Mesenchymal stem cell (in vitro differentiated cells and primary cell): ENCODE measurements around the gene BAHD1.

Experiments used
- DNase-seq: peaks from one replicate; pipeline ENCODE4 v3.0.0-alpha.2; 2013
- H2AFZ ChIP-seq: one replicate; pipeline ENCODE4 v1.6.1; 2013; ENCODE audit warnings: low read depth, mild to moderate bottlenecking, control low read depth, inconsistent platforms, low read length, moderate library complexity
- H2AK5ac ChIP-seq: 2 replicates; pipeline ENCODE4 v1.6.1; 2013; ENCODE audit warnings: low read length, moderate library complexity, mild to moderate bottlenecking, inconsistent platforms; ENCODE audit not compliant: severe bottlenecking
- H2BK120ac ChIP-seq: one replicate; pipeline ENCODE4 v1.6.1; 2013; ENCODE audit warnings: low read depth, mild to moderate bottlenecking, inconsistent platforms, low read length, moderate library complexity
- H2BK12ac ChIP-seq, 2 experiments: one replicate each; pipeline ENCODE4 v1.6.1; 2013; ENCODE audit warnings: inconsistent platforms in 2 of 2, low read length in 2 of 2, mild to moderate bottlenecking in 2 of 2, moderate library complexity in 2 of 2, control low read depth in 1 of 2
- H2BK15ac ChIP-seq: one replicate; pipeline ENCODE4 v1.6.1; 2013; ENCODE audit warnings: mild to moderate bottlenecking, low read depth, inconsistent platforms; ENCODE audit not compliant: poor library complexity, severe bottlenecking
- H2BK5ac ChIP-seq: 2 replicates; pipeline ENCODE4 v1.6.1; 2013; ENCODE audit warnings: low read depth, mild to moderate bottlenecking, low read length, control low read depth, inconsistent platforms; ENCODE audit not compliant: poor library complexity, severe bottlenecking
- H3K14ac ChIP-seq, 2 experiments: one replicate each; pipeline ENCODE4 v1.6.1; 2013; ENCODE audit warnings: inconsistent platforms in 2 of 2, low read length in 2 of 2, control low read depth in 1 of 2, mild to moderate bottlenecking in 1 of 2, moderate library complexity in 1 of 2
- H3K18ac ChIP-seq, 2 experiments: one replicate each; pipeline ENCODE4 v1.6.1; 2013; ENCODE audit warnings: inconsistent platforms in 2 of 2, low read length in 2 of 2, control low read depth in 1 of 2, low read depth in 1 of 2, mild to moderate bottlenecking in 1 of 2
- H3K23ac ChIP-seq, 2 experiments: one replicate each; pipeline ENCODE4 v1.6.1; 2013; ENCODE audit warnings: inconsistent platforms in 2 of 2, low read length in 2 of 2, mild to moderate bottlenecking in 2 of 2, moderate library complexity in 2 of 2, control low read depth in 1 of 2
- H3K27ac ChIP-seq: 2 replicates; pipeline ENCODE4 v1.5.1; 2013; ENCODE audit warnings: mild to moderate bottlenecking, moderate library complexity, low read length, control low read depth, inconsistent platforms; ENCODE audit not compliant: poor library complexity, severe bottlenecking
- H3K27me3 ChIP-seq, 2 experiments: 2 replicates each; pipeline versions ENCODE4 v1.6.1 to v1.7.0; 2013; ENCODE audit warnings: low read length in 2 of 2, mild to moderate bottlenecking in 2 of 2, moderate library complexity in 2 of 2, control low read depth in 1 of 2, inconsistent platforms in 1 of 2; ENCODE audit not compliant: control insufficient read depth in 1 of 2, insufficient read depth in 1 of 2
- H3K36me3 ChIP-seq, 2 experiments: 2 replicates each; pipeline versions ENCODE4 v1.6.1 to v1.7.0; 2013; ENCODE audit warnings: low read length in 2 of 2, control low read depth in 1 of 2, inconsistent platforms in 1 of 2, low read depth in 1 of 2, mild to moderate bottlenecking in 1 of 2; ENCODE audit not compliant: insufficient read depth in 2 of 2, control insufficient read depth in 1 of 2
- H3K4ac ChIP-seq, 2 experiments: one replicate each; pipeline ENCODE4 v1.6.1; 2013; ENCODE audit warnings: inconsistent platforms in 2 of 2, low read length in 2 of 2, mild to moderate bottlenecking in 2 of 2, moderate library complexity in 2 of 2, control low read depth in 1 of 2, low read depth in 1 of 2
- H3K4me1 ChIP-seq: 2 replicates; pipeline ENCODE4 v1.6.1; 2013; ENCODE audit warnings: low read depth, low read length, control low read depth; ENCODE audit not compliant: control insufficient read depth, insufficient read depth
- H3K4me2 ChIP-seq: 2 replicates; pipeline ENCODE4 v1.6.1; 2013; ENCODE audit warnings: low read length, mild to moderate bottlenecking, inconsistent platforms; ENCODE audit not compliant: poor library complexity, severe bottlenecking
- H3K4me3 ChIP-seq, 2 experiments: 2 replicates each; pipeline versions ENCODE4 v1.5.1 to v1.7.0; 2013; ENCODE audit warnings: low read length in 2 of 2, mild to moderate bottlenecking in 2 of 2, control low read depth in 1 of 2, low read depth in 1 of 2; ENCODE audit not compliant: insufficient read depth in 1 of 2
- H3K79me1 ChIP-seq: replicated peaks from 2 replicates; pipeline ENCODE4 v1.6.1; 2013; ENCODE audit warnings: mild to moderate bottlenecking, control low read depth, low read length, inconsistent platforms; ENCODE audit not compliant: poor library complexity, severe bottlenecking
- H3K9ac ChIP-seq: 2 replicates; pipeline ENCODE4 v1.7.0; 2013; ENCODE audit warnings: mild to moderate bottlenecking, low read length, moderate library complexity
- H3K9me3 ChIP-seq: 2 replicates; pipeline ENCODE4 v1.7.0; 2013; ENCODE audit warnings: mild to moderate bottlenecking, low read length; ENCODE audit not compliant: control insufficient read depth
- H4K8ac ChIP-seq: one replicate; pipeline ENCODE4 v1.6.1; 2013; ENCODE audit warnings: inconsistent platforms, mild to moderate bottlenecking, low read length, moderate library complexity
- H4K91ac ChIP-seq: one replicate; pipeline ENCODE4 v1.6.1; 2013; ENCODE audit warnings: mild to moderate bottlenecking, low read length, inconsistent platforms
- WGBS: methylation state at CpG from one replicate; pipeline ENCODE4 v1.1.7; 2013; ENCODE audit warnings: mixed read lengths; 5-methylcytosine and 5-hydroxymethylcytosine counted together

Gene BAHD1

DNA sequence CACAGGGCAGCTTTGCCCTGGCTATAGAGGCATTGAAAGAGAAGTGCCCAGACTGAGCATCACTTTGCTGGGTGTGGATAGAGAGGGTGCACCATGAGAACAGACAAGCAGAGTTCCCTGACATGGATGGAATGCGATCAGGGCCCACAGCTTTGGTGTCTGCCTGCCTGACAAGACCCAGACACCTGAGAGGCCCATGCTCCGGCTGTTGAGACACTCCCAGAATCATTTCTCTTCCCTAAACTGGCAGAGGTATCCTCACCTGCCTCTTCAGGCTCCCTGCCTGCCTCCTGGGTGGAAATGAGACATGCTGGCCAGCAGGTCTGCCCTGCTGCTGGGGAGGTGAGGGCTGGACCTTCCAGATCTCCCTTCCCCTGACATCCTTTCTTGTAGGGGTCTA is 19.7 kb downstream of the BAHD1 start:
- Histone ChIP-seq H2BK12ac (no peak overlapping the region), H2BK5ac (no peak overlapping the region), H3K79me1 (peaks cover 59% of the 10 kb centered on the region), H3K9ac (no peak overlapping the region), H3K4me2 (no peak overlapping the region), H2AK5ac (no peak overlapping the region), H3K4me3 (no peak overlapping the region), H3K4me1 (peaks cover 8% of the 10 kb centered on the region), H2BK15ac (no peak overlapping the region), H3K23ac (no peak overlapping the region), H3K9me3 (no peaks in the 10 kb centered on the region), H3K4ac (no peak overlapping the region), H3K14ac (no peak overlapping the region), H3K18ac (no peak overlapping the region), H4K8ac (no peak overlapping the region), H2AFZ (no peak overlapping the region), H2BK120ac (no peak overlapping the region), H3K27me3 (no peaks in the 10 kb centered on the region), H4K91ac (no peak overlapping the region), H3K36me3 (peaks cover 54 to 56% of the 10 kb centered on the region in 2 experiments), H3K27ac (no peak overlapping the region)
- 94% methylated on average over 2 of the region's 2 CpGs for WGBS
- no peak for DNase-seq

DNA sequence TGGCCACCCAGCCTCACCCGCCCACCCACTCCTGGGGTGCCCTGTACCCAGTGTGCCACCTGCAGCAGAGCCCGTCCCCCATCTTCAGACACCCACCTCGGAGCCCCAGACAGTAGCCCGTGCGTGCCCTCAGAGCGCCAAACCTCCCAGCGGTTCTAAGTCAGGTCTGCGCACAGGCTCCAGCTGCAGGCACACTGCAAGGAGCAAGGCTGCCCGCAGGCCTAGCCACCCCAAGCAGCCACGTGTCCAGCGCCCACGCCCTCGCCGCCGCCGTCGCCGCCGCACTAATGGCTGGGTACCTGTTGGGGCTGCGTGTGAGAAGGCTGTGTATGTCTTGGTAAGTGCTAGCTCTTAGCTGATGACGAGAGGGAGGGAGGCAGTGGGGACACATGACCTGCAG is 21.2 kb downstream of the BAHD1 start:
- Histone ChIP-seq H3K9me3 (no peaks in the 10 kb centered on the region), H2AK5ac (no peak overlapping the region), H3K4me2 (no peak overlapping the region), H4K91ac (no peak overlapping the region), H4K8ac (peak overlapping the region; percentile 27), H2BK5ac (no peak overlapping the region), H3K14ac (no peak overlapping the region), H2BK12ac (no peak overlapping the region), H3K27ac (no peak overlapping the region), H3K36me3 (peaks cover 67 to 71% of the 10 kb centered on the region in 2 experiments), H3K4me1 (peaks cover under 1% of the 10 kb centered on the region), H3K18ac (no peak overlapping the region), H2BK15ac (no peak overlapping the region), H3K9ac (no peak overlapping the region), H3K4me3 (no peak overlapping the region), H2BK120ac (no peak overlapping the region), H3K79me1 (peaks cover 52% of the 10 kb centered on the region), H2AFZ (no peak overlapping the region), H3K4ac (no peak overlapping the region), H3K23ac (no peak overlapping the region), H3K27me3 (no peaks in the 10 kb centered on the region)
- DNase-seq: no peak
- WGBS: 97% methylated on average over 21 of the region's 21 CpGs

DNA sequence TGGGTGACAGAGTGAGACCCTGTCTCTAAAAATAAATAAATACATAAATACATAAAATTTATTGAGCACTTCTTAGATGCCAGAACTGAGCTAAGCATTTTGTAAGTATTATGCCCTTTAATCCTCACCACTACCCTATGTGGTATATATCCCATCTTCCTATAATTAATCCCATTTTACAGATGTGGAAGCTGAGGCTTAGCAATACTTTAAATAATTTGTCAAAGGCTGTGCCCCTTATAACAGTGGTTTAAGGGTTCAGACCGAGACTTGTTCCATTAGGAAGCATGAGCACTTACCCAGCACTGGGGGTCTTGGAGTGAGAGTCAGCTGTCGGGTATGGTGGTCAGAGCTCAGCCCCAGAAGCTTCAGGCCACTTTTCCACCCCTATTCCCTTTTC is 22.5 kb downstream of the BAHD1 start:
- no CpG with 5 or more reads among the region's 2 CpGs for WGBS

DNA sequence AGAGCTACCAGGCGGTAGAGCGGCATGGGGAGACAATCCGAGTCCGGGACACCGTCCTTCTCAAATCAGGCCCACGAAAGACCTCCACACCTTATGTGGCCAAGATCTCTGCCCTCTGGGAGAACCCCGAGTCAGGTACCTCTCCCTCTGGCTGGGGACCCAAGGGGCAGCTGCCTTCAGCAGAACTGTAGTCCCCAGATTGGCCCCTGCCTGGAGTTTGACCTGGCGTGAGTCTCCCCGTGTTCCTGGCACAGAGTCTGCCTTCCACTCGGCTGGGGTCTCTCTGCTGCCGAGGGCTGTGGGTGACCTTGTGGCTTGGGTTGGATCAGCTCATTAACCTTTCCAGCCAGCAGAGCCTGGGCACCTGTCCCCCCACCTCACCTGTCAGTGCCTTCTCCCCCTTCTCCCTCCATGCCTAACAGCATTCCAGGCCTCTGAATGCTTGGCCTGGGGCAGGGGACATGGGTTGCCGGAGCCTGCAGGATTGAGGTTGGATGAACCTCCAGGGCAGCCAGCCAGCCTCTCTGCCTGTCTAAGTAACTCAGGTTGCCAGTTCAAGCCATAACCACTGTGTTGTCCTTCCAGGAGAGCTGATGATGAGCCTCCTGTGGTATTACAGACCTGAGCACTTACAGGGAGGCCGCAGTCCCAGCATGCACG is 23.3 kb downstream of the BAHD1 start:
- H2AFZ ChIP-seq: no peak overlapping the region
- H3K79me1 ChIP-seq: peaks cover 37% of the 10 kb centered on the region
- H3K9me3 ChIP-seq: no peaks in the 10 kb centered on the region
- H3K23ac ChIP-seq: no peak overlapping the region
- H2AK5ac ChIP-seq: no peak overlapping the region
- H3K4me1 ChIP-seq: no peaks in the 10 kb centered on the region
- no peak overlapping the region for H3K4me2 ChIP-seq
- WGBS: 96% methylated on average over 14 of the region's 14 CpGs
- H3K27me3 ChIP-seq: no peaks in the 10 kb centered on the region
- H3K14ac ChIP-seq: no peak overlapping the region
- H3K27ac ChIP-seq: no peak overlapping the region
- no peak overlapping the region for H3K4me3 ChIP-seq
- no peak overlapping the region for H4K91ac ChIP-seq
- no peak overlapping the region for H2BK15ac ChIP-seq
- DNase-seq: no peak
- H3K4ac ChIP-seq: no peak overlapping the region
- no peak overlapping the region for H2BK5ac ChIP-seq
- H3K18ac ChIP-seq: no peak overlapping the region
- peaks cover 73 to 78% of the 10 kb centered on the region in 2 experiments for H3K36me3 ChIP-seq
- no peak overlapping the region for H4K8ac ChIP-seq
- H2BK120ac ChIP-seq: no peak overlapping the region
- H2BK12ac ChIP-seq: no peak overlapping the region
- H3K9ac ChIP-seq: no peak overlapping the region

More for the DNA sequence above, 22.5 kb downstream of the BAHD1 start:
- Histone ChIP-seq H3K27me3 (no peaks in the 10 kb centered on the region), H2BK15ac (no peak overlapping the region), H3K27ac (no peak overlapping the region), H4K8ac (no peak overlapping the region), H3K9me3 (no peaks in the 10 kb centered on the region), H3K79me1 (peaks cover 44% of the 10 kb centered on the region), H2AFZ (no peak overlapping the region), H2AK5ac (no peak overlapping the region), H2BK5ac (no peak overlapping the region), H2BK12ac (no peak overlapping the region), H3K23ac (no peak overlapping the region), H3K18ac (no peak overlapping the region), H4K91ac (no peak overlapping the region), H3K9ac (no peak overlapping the region), H3K36me3 (peaks cover 75 to 79% of the 10 kb centered on the region in 2 experiments), H2BK120ac (no peak overlapping the region), H3K4me3 (no peak overlapping the region), H3K14ac (no peak overlapping the region), H3K4me1 (no peaks in the 10 kb centered on the region), H3K4me2 (no peak overlapping the region), H3K4ac (no peak overlapping the region)
- no peak for DNase-seq
